ENCODE results near the gene YJEFN3.
A peak's percentile ranks its signal among the peaks of the same experiment; 100 is the strongest.

YJEFN3 gene

DNA sequence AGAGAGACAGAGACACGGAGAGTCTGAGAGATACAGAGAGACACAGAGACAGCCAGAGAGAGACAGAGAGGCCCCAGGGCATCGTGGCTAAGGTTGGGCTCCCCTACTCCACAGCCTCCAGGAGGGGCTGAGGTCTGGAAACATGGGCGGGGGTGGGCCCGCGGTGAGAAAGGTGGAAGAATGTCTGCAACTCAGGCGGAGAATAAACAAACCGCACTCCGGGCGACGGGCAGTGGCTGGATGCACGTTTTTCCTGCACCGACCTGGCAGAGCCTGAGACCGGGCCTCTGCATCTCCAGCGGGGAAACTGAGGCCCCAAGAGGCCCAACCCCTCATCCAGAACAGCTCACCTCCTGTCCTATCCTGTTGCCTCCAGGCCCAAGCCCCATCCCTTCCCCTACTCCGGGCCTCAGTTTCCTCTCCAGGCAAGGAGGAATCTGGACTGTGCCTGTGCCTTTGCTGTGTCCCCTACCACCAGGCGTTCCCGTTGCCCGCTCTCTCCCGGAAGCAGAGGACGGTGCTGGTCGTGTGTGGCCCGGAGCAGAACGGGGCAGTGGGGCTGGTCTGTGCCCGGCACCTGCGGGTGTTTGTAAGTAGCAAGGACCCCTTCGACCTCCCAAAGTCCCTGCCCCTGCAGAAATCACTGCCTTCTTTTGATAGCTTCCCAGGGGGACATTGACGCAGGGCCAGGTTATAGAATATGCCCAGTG lies 6.0 kb downstream of the YJEFN3 start:
- DNase-seq = no peak
- in situ Hi-C loops (cut with HindIII; ENCODE audit: low pct_ligation_motif_present, low pct_unique_long_range_greater_than_20kb, low sequenced_read_pairs) = no loop called here

DNA sequence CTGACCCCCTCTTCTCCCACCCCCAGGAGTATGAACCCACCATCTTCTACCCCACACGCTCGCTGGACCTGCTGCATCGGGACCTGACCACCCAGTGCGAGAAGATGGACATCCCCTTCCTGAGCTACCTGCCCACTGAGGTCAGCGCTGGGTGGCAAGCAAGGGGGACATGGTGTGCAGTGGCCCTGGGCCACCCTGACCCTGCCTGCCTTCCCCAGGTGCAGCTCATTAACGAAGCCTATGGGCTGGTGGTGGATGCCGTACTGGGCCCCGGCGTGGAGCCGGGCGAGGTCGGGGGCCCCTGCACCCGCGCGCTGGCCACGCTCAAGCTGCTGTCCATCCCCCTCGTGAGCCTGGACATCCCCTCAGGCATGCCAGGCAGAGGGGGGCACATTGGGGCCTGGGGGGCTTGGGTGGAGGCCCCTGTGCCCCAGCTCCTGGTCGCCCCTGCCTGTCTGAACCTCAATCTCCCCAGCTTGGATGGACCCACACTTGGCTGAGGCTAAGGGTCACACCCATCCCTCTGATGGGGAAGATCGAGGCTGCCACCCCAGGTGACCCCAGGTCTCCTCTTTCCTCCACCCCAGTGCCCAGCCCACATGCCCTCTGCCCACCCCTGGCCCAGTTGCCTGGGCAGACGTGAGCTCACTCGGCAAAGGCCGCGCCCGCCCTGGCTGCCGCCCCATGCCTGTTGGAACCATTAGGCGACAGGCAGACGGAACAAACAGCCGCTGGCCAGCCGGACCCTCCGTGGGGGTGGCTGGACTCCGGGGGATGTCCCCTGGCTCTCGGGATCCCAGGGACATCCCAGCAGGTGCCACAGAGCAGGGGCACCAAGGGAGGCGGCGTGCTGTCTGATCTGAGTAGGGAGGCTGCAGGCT lies 6.8 kb downstream of the YJEFN3 start:
- in situ Hi-C loops (cut with HindIII; ENCODE audit: low pct_ligation_motif_present, low pct_unique_long_range_greater_than_20kb, low sequenced_read_pairs) = no loop called here

DNA sequence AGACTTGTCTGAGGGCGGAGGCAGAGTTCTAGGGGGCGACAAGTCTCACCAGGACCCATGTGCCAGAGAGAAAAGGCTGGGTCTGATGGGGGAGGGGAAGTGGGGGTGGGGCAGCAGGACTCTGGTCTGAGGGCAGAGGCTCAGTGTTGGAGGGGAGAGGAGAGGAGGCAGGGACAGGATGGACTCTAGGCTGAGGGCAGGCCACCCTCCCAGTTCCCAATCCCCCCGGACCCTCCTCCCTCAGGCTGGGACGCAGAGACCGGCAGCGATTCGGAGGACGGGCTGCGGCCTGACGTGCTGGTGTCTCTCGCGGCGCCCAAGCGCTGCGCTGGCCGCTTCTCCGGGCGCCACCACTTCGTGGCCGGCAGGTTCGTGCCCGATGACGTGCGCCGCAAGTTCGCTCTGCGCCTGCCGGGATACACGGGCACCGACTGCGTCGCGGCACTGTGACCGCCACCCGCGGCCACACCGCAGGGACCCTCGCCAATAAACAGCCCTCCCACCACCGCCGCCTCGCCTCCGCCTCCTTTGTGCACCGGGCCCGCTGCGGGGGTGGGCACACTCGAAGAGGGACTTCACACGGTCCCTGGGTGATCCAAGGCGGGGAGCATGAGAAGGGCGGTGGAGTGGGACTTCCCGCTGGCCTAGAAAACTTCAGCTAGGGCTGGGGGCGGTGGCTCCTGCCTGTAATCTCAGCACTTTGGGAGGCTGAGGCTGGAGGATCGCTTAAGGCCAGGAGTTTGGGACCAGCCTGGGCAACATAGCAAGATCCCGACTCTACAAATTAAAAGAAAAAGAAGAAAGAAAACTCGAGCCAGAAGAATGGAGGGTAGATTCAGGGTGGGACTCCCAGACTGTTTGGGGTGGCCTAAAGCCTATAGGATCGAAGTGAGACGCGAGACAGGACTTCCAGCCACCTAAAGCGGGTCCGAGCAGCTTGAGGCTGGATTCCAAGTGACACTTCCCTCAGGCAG lies 8.7 kb downstream of the YJEFN3 start:
- DNase-seq = no peak
- in situ Hi-C loops (cut with HindIII; ENCODE audit: low pct_ligation_motif_present, low pct_unique_long_range_greater_than_20kb, low sequenced_read_pairs) = no loop called here

More for the DNA sequence above, 6.8 kb downstream of the YJEFN3 start:
- DNase-seq = no peak

GRCh38 chr19:19538061-19538784 lies 9.5 kb downstream of the YJEFN3 start, which contains the start of gene CILP2:
TSS of gene CILP2 (plus strand) at chr19:19538265. CDS start at chr19:19538350, 85 bp downstream.
- no peak for DNase-seq
- in situ Hi-C loops (cut with HindIII; ENCODE audit: low pct_ligation_motif_present, low pct_unique_long_range_greater_than_20kb, low sequenced_read_pairs) = no loop called here

- in situ Hi-C loops (cut with HindIII; ENCODE audit: low pct_ligation_motif_present, low pct_unique_long_range_greater_than_20kb, low sequenced_read_pairs) = no loop called here
- DNase-seq = no peak
These were observed 10.1 kb downstream of the YJEFN3 start for GRCh38 chr19:19538785-19539166.

DNA sequence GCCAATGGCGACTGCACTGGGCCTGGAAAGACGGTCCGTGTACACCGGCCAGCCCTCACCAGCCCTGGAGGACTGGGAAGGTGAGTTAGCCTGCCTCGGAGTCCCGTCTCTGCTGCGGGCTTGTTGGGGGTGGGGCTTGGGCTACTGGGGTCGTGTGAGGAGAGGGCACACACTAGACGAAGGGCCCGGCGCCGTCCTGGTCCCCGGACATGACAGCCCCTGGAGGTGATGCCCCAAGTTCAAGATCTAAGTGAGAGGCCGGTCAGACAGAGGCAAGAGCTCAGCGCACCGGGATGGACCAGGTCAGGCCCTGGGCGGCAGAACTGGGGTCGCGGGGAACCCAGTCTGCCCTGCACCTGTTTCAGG lies 11.0 kb downstream of the YJEFN3 start:
- no peak for DNase-seq
- in situ Hi-C loops (cut with HindIII; ENCODE audit: low pct_ligation_motif_present, low pct_unique_long_range_greater_than_20kb, low sequenced_read_pairs) = no loop called here

GRCh38 chr19:19540064-19540714 lies 11.5 kb downstream of the YJEFN3 start:
- DNase-seq = peak; percentile 14
- in situ Hi-C loops (cut with HindIII; ENCODE audit: low pct_ligation_motif_present, low pct_unique_long_range_greater_than_20kb, low sequenced_read_pairs) = no loop called here

DNA sequence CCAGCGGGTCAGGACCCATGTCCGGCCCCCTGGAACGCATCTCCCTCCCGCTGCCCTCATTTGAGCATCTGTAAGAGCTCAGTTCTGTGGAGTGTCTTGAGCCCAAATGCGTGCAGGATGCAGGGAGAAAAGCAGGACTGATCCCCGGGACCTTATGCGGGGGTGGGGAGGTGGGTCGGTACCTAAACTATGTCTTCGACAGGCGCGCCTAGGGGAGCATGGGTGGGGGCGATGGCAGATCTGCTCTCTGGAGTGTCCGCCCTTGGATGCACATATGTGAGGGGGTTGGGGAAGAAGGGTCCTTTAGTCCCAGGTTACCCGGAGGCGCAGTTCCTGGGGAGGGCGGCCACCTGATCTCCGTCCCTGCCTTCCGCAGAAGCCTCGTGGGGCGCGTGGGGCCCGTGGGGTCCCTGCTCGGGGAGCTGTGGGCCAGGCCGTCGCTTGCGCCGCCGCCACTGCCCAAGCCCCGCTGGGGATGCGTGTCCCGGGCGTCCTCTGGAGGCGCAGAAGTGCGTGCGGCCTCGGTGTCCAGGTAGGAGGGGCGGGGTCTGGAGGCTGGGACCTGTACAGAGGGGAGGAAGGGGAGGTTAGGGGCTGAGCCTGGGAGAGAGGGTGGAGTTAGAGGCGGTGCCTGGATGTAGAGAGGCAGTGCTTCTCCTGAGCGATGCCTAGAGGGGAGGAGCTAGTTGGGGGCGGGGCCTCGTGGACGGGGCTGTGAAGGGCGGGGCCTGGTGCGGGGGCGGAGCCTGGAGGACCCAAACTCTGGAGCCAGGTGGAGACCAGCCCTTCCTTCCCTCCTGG lies 12.2 kb downstream of the YJEFN3 start:
- in situ Hi-C loops (cut with HindIII; ENCODE audit: low pct_ligation_motif_present, low pct_unique_long_range_greater_than_20kb, low sequenced_read_pairs) = no loop called here

GRCh38 chr19:19541616-19542015 lies 12.9 kb downstream of the YJEFN3 start:
- no peak for DNase-seq
- in situ Hi-C loops (cut with HindIII; ENCODE audit: low pct_ligation_motif_present, low pct_unique_long_range_greater_than_20kb, low sequenced_read_pairs) = no loop called here

More for the DNA sequence above, 12.2 kb downstream of the YJEFN3 start:
- DNase-seq = no peak

DNA sequence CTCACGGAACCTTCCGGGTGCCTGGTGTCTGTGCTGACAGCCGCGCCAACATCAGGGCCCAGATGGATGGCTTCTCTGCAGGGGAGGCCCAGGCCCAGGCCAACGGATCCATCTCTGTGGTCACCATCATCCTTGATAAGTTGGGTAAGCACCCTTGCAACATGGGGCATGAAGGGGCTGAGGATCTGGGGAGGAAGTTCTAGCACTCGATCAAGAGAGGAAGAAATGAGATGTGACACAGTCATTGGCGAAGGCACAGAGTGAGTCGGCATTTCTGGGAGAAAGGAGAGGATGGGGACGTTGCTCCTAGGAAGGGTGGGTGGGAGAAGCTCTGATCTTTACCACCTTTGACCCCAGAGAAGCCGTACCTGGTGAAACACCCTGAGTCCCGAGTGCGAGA lies 13.8 kb downstream of the YJEFN3 start:
- no peak for DNase-seq
- in situ Hi-C loops (cut with HindIII; ENCODE audit: low pct_ligation_motif_present, low pct_unique_long_range_greater_than_20kb, low sequenced_read_pairs) = no loop called here

- no peak for DNase-seq
- in situ Hi-C loops (cut with HindIII; ENCODE audit: low pct_ligation_motif_present, low pct_unique_long_range_greater_than_20kb, low sequenced_read_pairs) = no loop called here
These were observed 14.4 kb downstream of the YJEFN3 start for GRCh38 chr19:19543101-19543500.

- no peak for DNase-seq
- in situ Hi-C loops (cut with HindIII; ENCODE audit: low pct_ligation_motif_present, low pct_unique_long_range_greater_than_20kb, low sequenced_read_pairs) = no loop called here
These were observed 14.9 kb downstream of the YJEFN3 start for GRCh38 chr19:19543640-19544039.

DNA sequence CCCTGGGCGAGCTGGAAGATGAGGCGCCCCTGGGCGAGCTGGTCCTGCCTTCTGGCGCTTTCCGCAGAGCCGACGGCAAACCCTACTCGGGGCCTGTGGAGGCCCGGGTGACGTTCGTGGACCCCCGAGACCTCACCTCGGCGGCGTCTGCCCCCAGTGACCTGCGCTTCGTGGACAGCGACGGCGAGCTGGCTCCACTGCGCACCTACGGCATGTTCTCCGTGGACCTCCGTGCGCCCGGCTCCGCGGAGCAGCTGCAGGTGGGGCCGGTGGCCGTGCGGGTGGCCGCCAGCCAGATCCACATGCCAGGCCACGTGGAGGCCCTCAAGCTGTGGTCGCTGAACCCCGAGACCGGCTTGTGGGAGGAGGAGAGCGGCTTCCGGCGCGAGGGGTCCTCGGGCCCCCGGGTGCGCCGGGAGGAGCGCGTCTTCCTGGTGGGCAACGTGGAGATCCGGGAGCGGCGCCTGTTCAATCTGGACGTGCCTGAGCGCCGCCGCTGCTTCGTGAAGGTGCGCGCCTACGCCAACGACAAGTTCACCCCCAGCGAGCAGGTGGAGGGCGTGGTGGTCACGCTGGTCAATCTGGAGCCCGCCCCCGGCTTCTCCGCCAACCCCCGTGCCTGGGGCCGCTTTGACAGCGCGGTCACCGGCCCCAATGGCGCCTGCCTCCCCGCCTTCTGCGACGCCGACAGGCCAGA lies 15.7 kb downstream of the YJEFN3 start:
- DNase-seq = no peak
- in situ Hi-C loops (cut with HindIII; ENCODE audit: low pct_ligation_motif_present, low pct_unique_long_range_greater_than_20kb, low sequenced_read_pairs) = no loop called here

DNA sequence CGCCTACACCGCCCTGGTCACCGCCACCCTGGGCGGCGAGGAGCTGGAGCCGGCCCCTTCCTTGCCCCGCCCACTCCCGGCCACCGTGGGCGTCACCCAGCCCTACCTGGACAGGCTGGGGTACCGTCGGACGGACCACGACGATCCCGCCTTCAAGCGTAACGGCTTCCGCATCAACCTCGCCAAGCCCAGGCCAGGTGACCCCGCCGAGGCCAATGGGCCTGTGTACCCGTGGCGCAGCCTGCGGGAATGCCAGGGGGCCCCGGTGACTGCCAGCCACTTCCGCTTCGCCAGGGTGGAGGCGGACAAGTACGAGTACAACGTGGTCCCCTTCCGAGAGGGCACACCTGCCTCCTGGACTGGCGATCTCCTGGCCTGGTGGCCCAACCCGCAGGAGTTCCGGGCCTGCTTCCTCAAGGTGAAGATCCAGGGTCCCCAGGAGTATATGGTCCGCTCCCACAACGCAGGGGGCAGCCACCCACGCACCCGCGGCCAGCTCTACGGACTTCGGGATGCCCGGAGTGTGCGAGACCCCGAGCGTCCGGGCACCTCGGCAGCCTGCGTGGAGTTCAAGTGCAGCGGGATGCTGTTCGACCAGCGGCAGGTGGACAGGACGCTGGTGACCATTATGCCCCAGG lies 16.4 kb downstream of the YJEFN3 start:
- in situ Hi-C loops (cut with HindIII; ENCODE audit: low pct_ligation_motif_present, low pct_unique_long_range_greater_than_20kb, low sequenced_read_pairs) = no loop called here

DNA sequence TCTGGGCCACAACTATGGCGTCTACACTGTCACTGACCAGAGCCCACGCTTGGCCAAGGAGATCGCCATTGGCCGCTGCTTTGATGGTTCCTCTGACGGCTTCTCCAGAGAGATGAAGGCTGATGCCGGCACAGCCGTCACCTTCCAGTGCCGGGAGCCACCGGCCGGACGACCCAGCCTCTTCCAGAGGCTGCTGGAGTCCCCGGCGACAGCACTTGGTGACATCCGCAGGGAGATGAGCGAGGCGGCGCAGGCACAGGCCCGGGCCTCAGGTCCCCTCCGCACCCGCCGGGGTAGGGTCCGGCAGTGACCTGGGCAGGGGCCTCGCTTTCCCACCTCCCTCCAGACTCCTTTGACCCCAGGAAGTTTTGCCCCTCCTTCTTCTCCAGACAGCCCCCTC lies 17.0 kb downstream of the YJEFN3 start:
- DNase-seq = no peak
- in situ Hi-C loops (cut with HindIII; ENCODE audit: low pct_ligation_motif_present, low pct_unique_long_range_greater_than_20kb, low sequenced_read_pairs) = no loop called here

More for the DNA sequence above, 16.4 kb downstream of the YJEFN3 start:
- DNase-seq = no peak

DNA sequence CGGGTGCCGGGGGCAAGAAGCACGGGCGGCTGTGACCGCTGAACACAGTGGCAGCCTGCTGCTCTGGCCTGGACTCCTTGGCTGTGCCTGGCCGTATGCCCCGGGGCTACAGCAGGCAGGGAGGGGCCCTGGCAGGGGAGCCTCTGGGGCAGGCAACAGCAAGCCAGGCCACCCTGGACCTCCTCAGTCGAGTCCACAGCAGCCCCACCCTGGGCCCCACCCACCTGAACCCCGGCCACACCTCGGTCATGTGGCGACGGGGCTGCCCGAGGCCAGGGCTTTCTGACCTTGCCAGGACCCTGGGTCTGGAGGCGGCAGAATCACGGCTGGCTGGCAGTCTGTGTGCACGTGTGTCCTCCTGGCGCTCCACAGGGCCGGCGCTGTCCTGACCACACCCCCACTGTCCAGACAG lies 18.0 kb downstream of the YJEFN3 start:
- no peak for DNase-seq
- in situ Hi-C loops (cut with HindIII; ENCODE audit: low pct_ligation_motif_present, low pct_unique_long_range_greater_than_20kb, low sequenced_read_pairs) = no loop called here

Measured in ACHN (cell line).